Measurements from ENCODE around the gene ZNF547. TPM values are rescaled to one million over a fixed set of nuclear protein-coding genes. Genes with fewer than 3 reads are reported as not detected.

The ZNF547 gene
- total RNA-seq, 1 experiment from 2014 or later = 1.4 TPM

DNA sequence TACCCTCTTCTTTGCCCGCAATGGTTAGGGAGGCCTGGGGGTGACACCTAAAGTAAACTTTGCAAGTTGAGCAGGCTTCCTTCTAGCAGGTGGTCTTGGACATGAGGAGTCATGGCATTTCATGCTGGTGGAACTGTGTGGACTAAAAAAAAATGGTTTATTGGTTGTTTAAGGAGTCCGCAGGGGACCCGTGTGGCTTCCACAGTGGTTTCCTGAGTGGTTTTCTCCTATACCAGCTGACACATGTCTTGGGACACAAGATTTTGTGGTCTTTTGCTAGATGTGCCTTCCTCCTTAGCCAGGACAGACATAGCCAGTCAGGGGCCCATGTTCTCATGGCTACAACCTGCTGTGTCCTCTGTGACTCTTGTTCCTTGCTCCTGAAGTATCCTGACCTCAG is 41.6 kb upstream of the ZNF547 start:
- Histone ChIP-seq H3K36me3 (ENCODE audit: control insufficient read depth in 1 of 2, insufficient read depth in 2 of 2, low read length in 2 of 2) (peaks cover 17% of the 10 kb centered on the region in 2 experiments; a peak in 2 of 4 replicates), H3K4me3 (replicated peaks in 1 of 2; ENCODE audit: low read depth in 1 of 2, low read length in 2 of 2) (peak overlapping the region; percentile 75 to 80), H2AFZ (ENCODE audit: low read depth, low read length, poor library complexity, severe bottlenecking) (no peak overlapping the region), H3K27me3 (ENCODE audit: insufficient read depth, low read length) (no peaks in the 10 kb centered on the region), H3K9ac (ENCODE audit: low read length) (peak overlapping the region; percentile 83; the same call in 1 of the 2 replicates), H3K4me1 (ENCODE audit: control insufficient read depth in 1 of 2, insufficient read depth in 2 of 2, low read length in 2 of 2) (peaks cover 9 to 13% of the 10 kb centered on the region in 2 experiments), H3K9me3 (ENCODE audit: control insufficient read depth in 1 of 2, insufficient read depth in 1 of 2, low read depth in 1 of 2, low read length in 2 of 2) (no peaks in the 10 kb centered on the region), H3K4me2 (ENCODE audit: low read length) (peak overlapping the region; percentile 89), H3K27ac (ENCODE audit: low read depth, low read length) (no peak overlapping the region), H3K79me2 (ENCODE audit: insufficient read depth, low read length) (peaks cover 25% of the 10 kb centered on the region), H4K20me1 (ENCODE audit: insufficient read depth) (no peaks in the 10 kb centered on the region), H3K9me2 (ENCODE audit: insufficient read depth) (no peaks in the 10 kb centered on the region)
- ChIA-PET POLR2A (no interaction called here), RAD21 (ENCODE audit: low non-redundant PET in 1 of 2, low total read pairs in 2 of 2, uncharacterized antibody in 2 of 2, unreplicated experiment in 2 of 2) (no interaction called here), CTCF (no interaction called here)
- intact Hi-C loops (cut with micrococcal nuclease) = no loop called here
- no TSS peak for BruUV-seq (replicated peaks)
- no peak for TF ChIP-seq YY1 (IDR thresholded peaks at IDR 0.05; ENCODE audit: extremely low read depth, insufficient replicate concordance, low read depth, low read length)
- TF ChIP-seq SP1 (IDR thresholded peaks at IDR 0.05; ENCODE audit: low read depth) = no peak
- TF ChIP-seq POLR2AphosphoS5 (IDR thresholded peaks at IDR 0.05; ENCODE audit: low read depth, low read length) = no peak
- TF ChIP-seq SRF (IDR thresholded peaks at IDR 0.05; ENCODE audit: low read depth) = no peak
- TF ChIP-seq ELF1 (IDR thresholded peaks at IDR 0.05; ENCODE audit: borderline replicate concordance, low read depth) = no peak
- no peak for TF ChIP-seq SIN3A (IDR thresholded peaks at IDR 0.05; ENCODE audit: low read depth)
- no peak for TF ChIP-seq ZNF274 (IDR thresholded peaks at IDR 0.05; ENCODE audit: low read depth, low read length)
- no peak for TF ChIP-seq FOSL1 (IDR thresholded peaks at IDR 0.05; ENCODE audit: low read depth)
- TF ChIP-seq ZBTB33 (IDR thresholded peaks at IDR 0.05; ENCODE audit: extremely low read depth, insufficient replicate concordance, low read length) = no peak
- no peak for TF ChIP-seq POLR2A (IDR thresholded peaks at IDR 0.05; ENCODE audit: borderline replicate concordance, extremely low read depth, insufficient read depth, insufficient read length)
- no peak for TF ChIP-seq JUND (IDR thresholded peaks at IDR 0.05)
- TF ChIP-seq ZFX (IDR thresholded peaks at IDR 0.05) = no peak
- TF ChIP-seq RAD21 (IDR thresholded peaks at IDR 0.05; ENCODE audit: low read depth) = no peak
- no peak for TF ChIP-seq TCF7L2 (IDR thresholded peaks at IDR 0.05; ENCODE audit: borderline replicate concordance, extremely low read depth, insufficient read depth, insufficient read length)
- TF ChIP-seq EGR1 (IDR thresholded peaks at IDR 0.05; ENCODE audit: low read depth) = no peak
- TF ChIP-seq CEBPB (IDR thresholded peaks at IDR 0.05; ENCODE audit: low read depth) = no peak
- TF ChIP-seq, protein P1, sequence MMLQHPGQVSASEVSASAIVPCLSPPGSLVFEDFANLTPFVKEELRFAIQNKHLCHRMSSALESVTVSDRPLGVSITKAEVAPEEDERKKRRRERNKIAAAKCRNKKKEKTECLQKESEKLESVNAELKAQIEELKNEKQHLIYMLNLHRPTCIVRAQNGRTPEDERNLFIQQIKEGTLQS (IDR thresholded peaks at IDR 0.05) = no peak
- TF ChIP-seq CTCF (IDR thresholded peaks at IDR 0.05 in 2 of 3, conservative IDR thresholded peaks at IDR 0.05 in 1 of 3; ENCODE audit: borderline replicate concordance in 1 of 3, insufficient read depth in 1 of 3, low read depth in 2 of 3, low read length in 2 of 3) = no peak
- ATAC-seq (no peak), DNase-seq (ENCODE audit: low read depth, low spot score) (no peak)

Data from HCT116 (cell line).